GM23248 (cell line): ENCODE results near the gene DOK6. TPM values are rescaled to one million over a fixed set of nuclear protein-coding genes. Genes with fewer than 3 reads are reported as not detected.

Experiments used
- DNase-seq: peaks from one replicate; pipeline ENCODE4 v3.0.0-alpha.2; 2015
- H2AFZ ChIP-seq: fragments of 200-600 bp; sonication (generic); 2 replicates; pipeline ENCODE4 v1.6.1; 2016; ENCODE audit warnings: antibody characterized with exemption
- H3F3A ChIP-seq: fragments of 200-600 bp; sonication (generic); 2 replicates; pipeline ENCODE4 v1.6.1; 2016; ENCODE audit warnings: mild to moderate bottlenecking, antibody characterized with exemption, mixed run types; ENCODE audit not compliant: insufficient read depth
- H3K27ac ChIP-seq: fragments of 200-600 bp; sonication (generic); 2 replicates; pipeline ENCODE4 v1.5.1; 2016; ENCODE audit warnings: mild to moderate bottlenecking
- H3K27me3 ChIP-seq: fragments of 200-600 bp; sonication (generic); replicated peaks from 2 replicates; pipeline ENCODE4 v1.6.1; 2016; ENCODE audit warnings: mild to moderate bottlenecking; ENCODE audit not compliant: insufficient read depth
- H3K36me3 ChIP-seq: fragments of 200-600 bp; sonication (generic); 2 replicates; pipeline ENCODE4 v1.6.1; 2016; ENCODE audit warnings: low read depth, mild to moderate bottlenecking
- H3K4me1 ChIP-seq: fragments of 200-600 bp; sonication (generic); 2 replicates; pipeline ENCODE4 v1.6.1; 2016; ENCODE audit warnings: mild to moderate bottlenecking; ENCODE audit not compliant: insufficient read depth
- H3K4me2 ChIP-seq: fragments of 200-600 bp; sonication (generic); one replicate; pipeline ENCODE4 v1.6.1; 2016; ENCODE audit warnings: mild to moderate bottlenecking; ENCODE audit not compliant: unreplicated experiment
- H3K4me3 ChIP-seq: fragments of 200-600 bp; sonication (generic); 2 replicates; pipeline ENCODE4 v1.5.1; 2016; ENCODE audit warnings: mild to moderate bottlenecking
- H3K79me2 ChIP-seq: fragments of 200-600 bp; sonication (generic); 2 replicates; pipeline ENCODE4 v1.6.1; 2016; ENCODE audit warnings: mild to moderate bottlenecking; ENCODE audit not compliant: insufficient read depth
- H3K9ac ChIP-seq: fragments of 200-600 bp; sonication (generic); 2 replicates; pipeline ENCODE4 v1.6.1; 2016; ENCODE audit warnings: mild to moderate bottlenecking
- H3K9me2 ChIP-seq: fragments of 200-600 bp; sonication (generic); 2 replicates; pipeline ENCODE4 v1.6.1; 2016; ENCODE audit warnings: mixed run types, mild to moderate bottlenecking, moderate library complexity; ENCODE audit not compliant: insufficient read depth
- H3K9me3 ChIP-seq: fragments of 200-600 bp; sonication (generic); one replicate; pipeline ENCODE4 v1.6.1; 2017; ENCODE audit warnings: low read depth
- H4K20me1 ChIP-seq: fragments of 200-600 bp; sonication (generic); 2 replicates; pipeline ENCODE4 v1.6.0; 2016; ENCODE audit not compliant: insufficient read depth
- EZH2 ChIP-seq: fragments of 200-600 bp; sonication (generic); IDR thresholded peaks from 2 replicates; pipeline ENCODE4 v1.6.1; 2018; ENCODE audit warnings: antibody characterized with exemption, mild to moderate bottlenecking; ENCODE audit not compliant: insufficient read depth, poor library complexity, severe bottlenecking
- EZH2phosphoT487 ChIP-seq: fragments of 200-600 bp; sonication (generic); IDR thresholded peaks from 2 replicates; pipeline ENCODE4 v1.6.1; 2018; ENCODE audit warnings: antibody characterized with exemption, moderate library complexity, mild to moderate bottlenecking, low read depth; ENCODE audit not compliant: insufficient read depth
- WGBS, 2 experiments: methylation state at CpG; one replicate each; pipeline ENCODE4 v1.1.6; 2015 to 2017; ENCODE audit warnings: low lambda C conversion rate in 2 of 2, low coverage in 1 of 2; ENCODE audit errors: missing lambda C conversion rate in 2 of 2; 5-methylcytosine and 5-hydroxymethylcytosine counted together
- in situ Hi-C: fragments of 300-500 bp; cut with MboI; formaldehyde crosslinking; loops from 2 replicates; pipeline ENCODE4 v1.15.0; 2020
- polyA plus RNA-seq: library from polyadenylated mRNA; unstranded; fragments of >200 nt; fragmentation: Nextera tagmentation; extraction: Ambion mirVana; gene quantifications from 2 replicates; pipeline ENCODE4 v1.2.1, GENCODE V29; 2016
- total RNA-seq: library from RNA; depleted of rRNA; stranded (reverse); fragments of >200 nt; shearing (Covaris generic); gene quantifications from 2 replicates; pipeline ENCODE4 v1.2.3, GENCODE V29; 2014

The DOK6 gene
- total and polyA plus RNA-seq, 2 experiments from 2014 or later, result 1.1 to 5.2 TPM

DNA sequence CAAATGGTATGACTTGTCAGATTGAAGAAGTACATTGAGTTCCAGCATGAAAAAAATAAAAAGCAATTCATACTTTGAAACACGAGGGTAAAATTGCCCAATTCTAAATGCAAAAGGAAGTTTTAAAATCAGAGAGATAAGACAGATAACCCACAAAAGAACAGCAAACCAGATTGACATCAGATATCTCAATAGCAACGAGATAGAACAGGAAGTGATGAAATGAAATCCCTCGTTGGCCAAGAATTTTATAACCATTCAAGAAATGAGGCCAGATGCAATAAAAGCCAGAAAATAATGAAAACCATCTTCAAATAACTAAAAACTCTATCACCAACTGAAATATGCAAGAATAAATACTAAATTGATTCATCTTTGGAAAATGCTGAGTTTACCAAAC lies 374.1 kb downstream of the DOK6 start:
- in situ Hi-C loops, result no loop called here
- 4% methylated on average over 3 of the region's 3 CpGs for WGBS, 2 experiments

DNA sequence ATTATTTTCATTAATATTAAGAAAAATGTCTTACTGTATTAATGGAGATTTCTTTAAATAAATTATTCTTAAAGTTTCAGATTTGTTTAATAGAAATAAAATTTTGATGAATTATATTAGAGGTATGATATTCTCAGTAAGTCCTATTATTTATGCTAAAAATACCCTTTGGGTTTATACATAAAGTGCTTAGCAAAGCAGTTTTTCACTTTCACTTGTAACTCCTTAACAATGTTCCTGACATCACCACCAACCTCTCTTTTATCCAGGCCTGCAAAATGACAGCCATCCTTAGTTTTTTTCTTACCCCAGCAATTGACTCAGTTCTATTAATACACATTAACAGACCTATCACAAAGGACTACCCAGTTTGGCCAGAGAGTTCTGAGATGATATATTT lies 376.6 kb downstream of the DOK6 start:
- DNase-seq, result no peak
- no peaks in the 10 kb centered on the region for H4K20me1 ChIP-seq
- no peaks in the 10 kb centered on the region for H3K36me3 ChIP-seq

More for the DNA sequence above, 374.1 kb downstream of the DOK6 start:
- 0 out of 2 replicates have a peak overlapping the region, but pooled peaks have one; percentile 9 for H3K27ac ChIP-seq
- no peak overlapping the region for H3K9ac ChIP-seq
- H4K20me1 ChIP-seq, result no peaks in the 10 kb centered on the region
- H3K4me3 ChIP-seq, result no peak overlapping the region
- peak overlapping the region; percentile 22 for H3K4me2 ChIP-seq
- peak overlapping the region; percentile 66 for H2AFZ ChIP-seq
- H3F3A ChIP-seq, result peaks cover 6% of the 10 kb centered on the region; the same call in 1 of the 2 replicates
- TF ChIP-seq EZH2phosphoT487 (no peak), EZH2 (no peak)
- H3K79me2 ChIP-seq, result no peaks in the 10 kb centered on the region
- no peaks in the 10 kb centered on the region for H3K27me3 ChIP-seq
- H3K36me3 ChIP-seq, result no peaks in the 10 kb centered on the region
- peaks cover 9% of the 10 kb centered on the region for H3K4me1 ChIP-seq
- DNase-seq, result peak; percentile 28
- H3K9me2 ChIP-seq, result no peaks in the 10 kb centered on the region; the same call in 1 of the 2 replicates
- no peaks in the 10 kb centered on the region for H3K9me3 ChIP-seq

DNA sequence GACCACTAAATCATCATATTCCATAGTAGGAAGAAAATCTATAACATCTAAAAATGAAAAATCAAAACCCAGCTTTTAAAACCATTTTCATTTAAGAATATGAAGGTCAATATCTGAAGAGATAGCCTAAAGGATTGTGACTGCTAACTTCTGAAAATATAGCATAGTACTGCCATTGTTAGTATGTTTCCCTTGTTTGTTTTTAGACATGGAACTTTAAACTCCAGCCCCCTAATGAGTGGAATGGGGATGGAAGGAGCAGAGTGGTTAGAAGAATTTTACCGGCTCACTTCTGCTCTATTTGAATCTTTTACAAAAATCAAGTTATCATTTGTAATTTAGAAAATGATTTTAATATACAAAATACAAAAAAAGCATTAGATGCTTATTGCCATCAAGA lies 378.0 kb downstream of the DOK6 start:
- Histone ChIP-seq H3K9me2 (no peaks in the 10 kb centered on the region; the same call in 1 of the 2 replicates), H3K9ac (no peak overlapping the region), H3K27me3 (no peaks in the 10 kb centered on the region), H3K36me3 (no peaks in the 10 kb centered on the region), H4K20me1 (no peaks in the 10 kb centered on the region), H3K9me3 (no peaks in the 10 kb centered on the region), H3K27ac (no peak overlapping the region), H3K4me1 (peaks cover 9% of the 10 kb centered on the region), H2AFZ (no peak overlapping the region), H3F3A (peaks cover 6% of the 10 kb centered on the region; the same call in 1 of the 2 replicates), H3K79me2 (no peaks in the 10 kb centered on the region), H3K4me3 (no peak overlapping the region), H3K4me2 (no peak overlapping the region)
- WGBS, 2 experiments, result 94 to 97% methylated on average over 1 of the region's 1 CpG
- TF ChIP-seq EZH2 (no peak), EZH2phosphoT487 (no peak)
- no peak for DNase-seq
- in situ Hi-C loops, result no loop called here

More for the DNA sequence above, 376.6 kb downstream of the DOK6 start:
- Histone ChIP-seq H2AFZ (no peak overlapping the region), H3K4me2 (no peak overlapping the region), H3K27ac (no peak overlapping the region), H3K79me2 (no peaks in the 10 kb centered on the region), H3K27me3 (no peaks in the 10 kb centered on the region), H3F3A (peaks cover 6% of the 10 kb centered on the region; the same call in 1 of the 2 replicates), H3K9ac (no peak overlapping the region), H3K9me3 (no peaks in the 10 kb centered on the region), H3K9me2 (no peaks in the 10 kb centered on the region; the same call in 1 of the 2 replicates), H3K4me1 (peaks cover 9% of the 10 kb centered on the region), H3K4me3 (no peak overlapping the region)
- in situ Hi-C loops, result no loop called here
- no peak for TF ChIP-seq EZH2

DNA sequence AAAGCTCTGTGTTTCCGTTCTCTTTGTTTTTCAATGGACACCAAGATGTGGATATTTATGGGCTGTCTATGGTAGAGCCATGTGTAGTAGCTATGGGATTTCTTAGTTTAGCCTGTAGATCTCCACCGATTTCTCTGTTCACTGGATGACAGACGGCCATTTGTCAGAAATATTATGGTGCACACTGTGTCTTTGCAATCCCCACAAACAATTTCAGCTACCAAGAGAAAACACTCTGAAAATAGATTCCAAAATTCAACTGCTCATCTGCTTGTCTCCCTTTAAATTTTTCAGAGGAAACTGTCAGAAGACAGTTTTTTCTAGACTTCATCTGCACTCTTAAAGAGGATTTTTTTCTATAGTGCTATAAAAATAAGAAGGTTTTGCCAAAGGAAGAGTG lies 380.2 kb downstream of the DOK6 start:
- Histone ChIP-seq H3K4me3 (no peak overlapping the region), H3K9me3 (no peaks in the 10 kb centered on the region), H3K9me2 (no peaks in the 10 kb centered on the region; the same call in 1 of the 2 replicates), H3K36me3 (no peaks in the 10 kb centered on the region), H3K4me1 (peaks cover 3% of the 10 kb centered on the region; the same call in 1 of the 2 replicates), H3K9ac (no peak overlapping the region), H3K27me3 (no peaks in the 10 kb centered on the region), H2AFZ (no peak overlapping the region), H4K20me1 (no peaks in the 10 kb centered on the region), H3K27ac (no peak overlapping the region), H3F3A (no peaks in the 10 kb centered on the region), H3K79me2 (no peaks in the 10 kb centered on the region), H3K4me2 (no peak overlapping the region)
- no peak for DNase-seq
- WGBS, 2 experiments, result 97 to 98% methylated on average over 3 of the region's 3 CpGs
- TF ChIP-seq EZH2 (no peak), EZH2phosphoT487 (no peak)
- in situ Hi-C loops, result no loop called here

DNA sequence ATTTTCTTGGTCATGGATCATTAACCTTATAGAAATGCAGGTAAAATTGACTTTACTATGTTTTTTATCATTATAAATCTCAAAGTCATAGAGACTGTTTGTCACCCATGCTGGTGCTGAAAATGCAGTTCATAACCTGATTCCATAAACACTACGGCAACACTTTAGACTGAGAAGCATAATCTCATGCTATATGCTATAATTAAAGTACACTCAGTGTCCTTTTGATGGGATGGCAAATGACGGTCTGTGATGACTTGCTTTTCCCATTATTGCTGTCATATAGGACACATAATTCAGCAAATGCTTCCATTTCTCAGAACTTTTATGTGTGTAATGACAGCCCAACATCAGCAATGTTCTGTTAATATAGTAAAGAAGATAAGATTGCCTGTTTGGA lies 384.1 kb downstream of the DOK6 start:
- 95 to 96% methylated on average over 2 of the region's 2 CpGs for WGBS, 2 experiments
- Histone ChIP-seq H3K4me1 (peaks cover 22% of the 10 kb centered on the region), H3K79me2 (no peaks in the 10 kb centered on the region), H3K4me2 (no peak overlapping the region), H3K36me3 (no peaks in the 10 kb centered on the region), H3K27ac (no peak overlapping the region), H2AFZ (no peak overlapping the region), H3K9me3 (no peaks in the 10 kb centered on the region), H3K27me3 (no peaks in the 10 kb centered on the region), H3K9ac (no peak overlapping the region), H3K9me2 (no peaks in the 10 kb centered on the region; the same call in 1 of the 2 replicates), H3F3A (peaks cover 13% of the 10 kb centered on the region), H3K4me3 (no peak overlapping the region), H4K20me1 (no peaks in the 10 kb centered on the region)
- TF ChIP-seq EZH2 (no peak), EZH2phosphoT487 (no peak)
- in situ Hi-C loops, result no loop called here
- DNase-seq, result no peak
